Suppressor macrophage treated with lipopolysaccharide for 1 hour (primary cell): ENCODE data around the gene CAND1.
A peak's percentile ranks its signal among the peaks of the same experiment; 100 is the strongest.

Experiments
- DNase-seq, 3 donors: peaks; one replicate each; pipeline ENCODE4 v3.0.0-alpha.2; 2020 to 2022

CAND1 gene

GRCh38 chr12:67348683-67349082 is 79.5 kb downstream of the CAND1 start:
- DNase-seq = no peak

GRCh38 chr12:67352682-67353081 is 83.5 kb downstream of the CAND1 start:
- peak in 1 of 3 donors; percentile 21 for DNase-seq

- DNase-seq = peak; percentile 43 to 58 (median 46)
Measured at GRCh38 chr12:67354322-67354721, 85.2 kb downstream of the CAND1 start.

GRCh38 chr12:67354966-67355365 is 85.8 kb downstream of the CAND1 start:
- DNase-seq = no peak

GRCh38 chr12:67355428-67356379 is 86.5 kb downstream of the CAND1 start:
- DNase-seq = peak; percentile 53 to 68 (median 62)

GRCh38 chr12:67356380-67356774 is 87.2 kb downstream of the CAND1 start:
- DNase-seq = no peak

- DNase-seq = peak in 1 of 3 donors; percentile 38
Measured at GRCh38 chr12:67357376-67358125, 88.4 kb downstream of the CAND1 start.

- DNase-seq = peak; percentile 35 to 48 (median 38)
Measured at GRCh38 chr12:67358781-67359338, 89.7 kb downstream of the CAND1 start.

- DNase-seq = peak in 1 of 3 donors; percentile 14
Measured at GRCh38 chr12:67362526-67362925, 93.4 kb downstream of the CAND1 start.

- DNase-seq = no peak
Measured at GRCh38 chr12:67364228-67364627, 95.1 kb downstream of the CAND1 start.

- DNase-seq = no peak
Measured at GRCh38 chr12:67365131-67365530, 96.0 kb downstream of the CAND1 start.

GRCh38 chr12:67367843-67368242 is 98.7 kb downstream of the CAND1 start:
- peak; percentile 27 to 40 (median 38) for DNase-seq
